HFF-Myc (cell line): ENCODE results near the gene KCNQ1.

Experiments
- DNase-seq: peaks from one replicate; pipeline ENCODE4 v3.0.0-alpha.2; 2011; ENCODE audit warnings: low read depth; ENCODE audit errors: extremely low read depth
- H3K4me3 ChIP-seq: replicated peaks from 2 replicates; pipeline ENCODE4 v1.5.1; 2011; ENCODE audit warnings: low read depth, mild to moderate bottlenecking, control low read depth, low read length
- CTCF ChIP-seq: IDR thresholded peaks from 2 replicates; pipeline ENCODE4 v1.5.1; 2012; ENCODE audit warnings: mild to moderate bottlenecking, low read depth, low read length, control low read depth; ENCODE audit errors: missing control alignments

Gene KCNQ1

GRCh38 chr11:2898366-2899079 is 453.7 kb downstream of the KCNQ1 start:
- DNase-seq = peak; percentile 82
- no peak overlapping the region for H3K4me3 ChIP-seq
- TF ChIP-seq CTCF = no peak
